HL-60/S4 treated with retinoic acid at 250 ng/mL for 4 days and 3 days (cell line): ENCODE measurements around the gene PPP1R3A.
"Not testable (repeated sequence)": the region's sequence is repeated elsewhere in the genome, so short reads cannot be mapped to it uniquely, and the experiment has no call there.

Experiments used
- in situ Hi-C: fragments of 300-500 bp; cut with MboI; formaldehyde crosslinking; loops from 2 replicates; pipeline ENCODE4 v1.7.0; 2022; ENCODE audit warnings: low sequenced_read_pairs

PPP1R3A gene, protein sequence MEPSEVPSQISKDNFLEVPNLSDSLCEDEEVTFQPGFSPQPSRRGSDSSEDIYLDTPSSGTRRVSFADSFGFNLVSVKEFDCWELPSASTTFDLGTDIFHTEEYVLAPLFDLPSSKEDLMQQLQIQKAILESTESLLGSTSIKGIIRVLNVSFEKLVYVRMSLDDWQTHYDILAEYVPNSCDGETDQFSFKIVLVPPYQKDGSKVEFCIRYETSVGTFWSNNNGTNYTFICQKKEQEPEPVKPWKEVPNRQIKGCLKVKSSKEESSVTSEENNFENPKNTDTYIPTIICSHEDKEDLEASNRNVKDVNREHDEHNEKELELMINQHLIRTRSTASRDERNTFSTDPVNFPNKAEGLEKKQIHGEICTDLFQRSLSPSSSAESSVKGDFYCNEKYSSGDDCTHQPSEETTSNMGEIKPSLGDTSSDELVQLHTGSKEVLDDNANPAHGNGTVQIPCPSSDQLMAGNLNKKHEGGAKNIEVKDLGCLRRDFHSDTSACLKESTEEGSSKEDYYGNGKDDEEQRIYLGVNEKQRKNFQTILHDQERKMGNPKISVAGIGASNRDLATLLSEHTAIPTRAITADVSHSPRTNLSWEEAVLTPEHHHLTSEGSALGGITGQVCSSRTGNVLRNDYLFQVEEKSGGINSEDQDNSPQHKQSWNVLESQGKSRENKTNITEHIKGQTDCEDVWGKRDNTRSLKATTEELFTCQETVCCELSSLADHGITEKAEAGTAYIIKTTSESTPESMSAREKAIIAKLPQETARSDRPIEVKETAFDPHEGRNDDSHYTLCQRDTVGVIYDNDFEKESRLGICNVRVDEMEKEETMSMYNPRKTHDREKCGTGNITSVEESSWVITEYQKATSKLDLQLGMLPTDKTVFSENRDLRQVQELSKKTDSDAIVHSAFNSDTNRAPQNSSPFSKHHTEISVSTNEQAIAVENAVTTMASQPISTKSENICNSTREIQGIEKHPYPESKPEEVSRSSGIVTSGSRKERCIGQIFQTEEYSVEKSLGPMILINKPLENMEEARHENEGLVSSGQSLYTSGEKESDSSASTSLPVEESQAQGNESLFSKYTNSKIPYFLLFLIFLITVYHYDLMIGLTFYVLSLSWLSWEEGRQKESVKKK

DNA sequence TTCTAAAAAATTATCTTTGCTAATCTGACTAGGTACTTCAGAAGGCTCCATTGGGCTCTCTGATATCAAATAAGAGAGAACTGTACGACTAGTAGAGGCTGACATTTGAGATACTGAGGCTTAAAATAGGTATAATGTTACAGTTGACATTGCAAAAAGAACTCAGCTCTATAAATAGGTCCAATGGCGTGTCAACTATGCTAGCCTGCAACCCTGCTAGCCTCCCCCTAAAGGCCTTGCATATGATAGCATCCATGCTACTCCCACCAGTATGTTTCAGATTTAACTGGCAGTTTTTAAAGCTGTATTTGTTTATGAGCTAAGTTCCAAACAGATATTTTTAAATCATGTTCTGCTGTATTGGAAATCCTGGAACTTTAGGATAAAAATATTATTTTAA lies at the start of gene PPP1R3A:
Gene PPP1R3A (minus strand): TSS at position 64 of the 400 bp plus-strand sequence. CDS start 13 bp downstream, at position 51.
- in situ Hi-C loops, result no loop called here

DNA sequence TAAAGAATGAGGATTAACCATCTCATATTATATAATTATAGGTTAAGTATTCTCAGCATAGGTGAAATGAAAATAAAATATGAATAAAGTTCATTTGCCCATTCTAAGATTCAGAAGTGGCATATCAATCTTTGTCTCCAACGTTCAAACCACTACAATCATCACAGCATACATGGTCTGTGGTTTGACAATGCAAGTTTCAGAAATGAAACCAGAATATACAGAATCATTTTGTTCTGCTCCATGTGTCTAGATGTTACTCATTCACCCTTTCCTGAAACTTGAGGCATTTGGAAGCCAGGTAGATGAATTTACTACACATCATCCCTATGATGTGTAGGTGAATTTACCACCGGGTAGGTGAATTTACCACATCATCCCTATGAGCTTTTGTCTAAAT lies 44.5 kb upstream of the PPP1R3A start:
- in situ Hi-C loops, result no loop called here

DNA sequence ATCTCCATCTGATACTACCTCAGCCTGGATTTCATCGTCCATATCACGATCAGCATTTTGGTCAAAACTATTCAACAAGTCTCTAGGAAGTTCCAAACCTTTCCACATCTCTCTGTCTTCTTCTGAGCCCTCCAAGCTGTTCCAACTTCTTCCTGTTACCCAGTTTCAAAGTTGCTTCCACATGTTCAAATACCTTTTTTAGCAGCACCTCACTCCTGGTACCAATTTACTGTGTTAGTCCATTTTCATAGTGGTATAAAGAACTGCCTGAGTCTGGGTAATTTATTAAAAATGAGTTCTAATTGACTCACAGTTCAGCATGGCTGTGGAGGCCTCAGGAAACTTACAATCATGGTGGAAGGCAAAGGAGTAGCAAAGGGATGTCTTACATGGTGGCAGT lies 41.1 kb upstream of the PPP1R3A start:
- in situ Hi-C loops, result no loop called here

DNA sequence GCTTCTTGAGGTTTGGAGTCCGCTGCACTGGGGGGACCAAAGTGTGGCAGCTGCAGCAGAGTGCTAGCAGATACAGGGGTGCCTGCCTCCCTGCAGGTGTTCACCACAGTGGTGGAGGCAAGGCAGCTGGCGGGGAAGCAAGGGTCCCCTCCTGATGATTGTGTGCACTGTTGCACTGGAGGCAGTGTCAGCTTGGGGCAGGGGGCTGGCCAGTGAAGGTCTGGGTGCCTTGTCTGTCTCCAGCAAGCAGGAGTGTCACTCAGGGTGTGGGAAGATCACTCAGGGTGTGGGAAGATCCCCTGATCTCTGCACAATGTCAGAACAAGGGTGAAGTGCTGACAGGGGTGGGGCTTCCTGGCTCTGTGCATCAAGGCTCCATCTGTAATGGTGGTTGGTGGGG lies 36.3 kb upstream of the PPP1R3A start:
- in situ Hi-C loops, result no loop called here

DNA sequence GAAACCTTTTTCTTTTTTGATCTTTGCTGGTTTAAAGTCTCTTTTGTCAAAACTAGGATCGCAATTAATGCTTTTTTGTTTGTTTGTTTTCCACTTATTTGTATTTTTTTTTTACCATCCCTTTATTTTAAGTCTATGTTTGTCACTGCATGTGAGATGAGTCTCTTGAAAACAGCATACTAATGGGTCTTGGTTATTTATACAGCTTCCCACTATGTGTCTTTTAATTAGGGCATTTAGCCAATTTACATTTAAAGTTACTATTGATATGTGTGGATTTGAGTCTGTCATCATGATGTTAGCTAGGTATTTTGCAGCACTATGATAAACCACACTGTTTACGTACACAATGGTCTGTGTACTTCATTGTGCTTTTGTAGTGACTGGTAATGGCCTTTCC lies 34.7 kb upstream of the PPP1R3A start:
- in situ Hi-C loops, result no loop called here

DNA sequence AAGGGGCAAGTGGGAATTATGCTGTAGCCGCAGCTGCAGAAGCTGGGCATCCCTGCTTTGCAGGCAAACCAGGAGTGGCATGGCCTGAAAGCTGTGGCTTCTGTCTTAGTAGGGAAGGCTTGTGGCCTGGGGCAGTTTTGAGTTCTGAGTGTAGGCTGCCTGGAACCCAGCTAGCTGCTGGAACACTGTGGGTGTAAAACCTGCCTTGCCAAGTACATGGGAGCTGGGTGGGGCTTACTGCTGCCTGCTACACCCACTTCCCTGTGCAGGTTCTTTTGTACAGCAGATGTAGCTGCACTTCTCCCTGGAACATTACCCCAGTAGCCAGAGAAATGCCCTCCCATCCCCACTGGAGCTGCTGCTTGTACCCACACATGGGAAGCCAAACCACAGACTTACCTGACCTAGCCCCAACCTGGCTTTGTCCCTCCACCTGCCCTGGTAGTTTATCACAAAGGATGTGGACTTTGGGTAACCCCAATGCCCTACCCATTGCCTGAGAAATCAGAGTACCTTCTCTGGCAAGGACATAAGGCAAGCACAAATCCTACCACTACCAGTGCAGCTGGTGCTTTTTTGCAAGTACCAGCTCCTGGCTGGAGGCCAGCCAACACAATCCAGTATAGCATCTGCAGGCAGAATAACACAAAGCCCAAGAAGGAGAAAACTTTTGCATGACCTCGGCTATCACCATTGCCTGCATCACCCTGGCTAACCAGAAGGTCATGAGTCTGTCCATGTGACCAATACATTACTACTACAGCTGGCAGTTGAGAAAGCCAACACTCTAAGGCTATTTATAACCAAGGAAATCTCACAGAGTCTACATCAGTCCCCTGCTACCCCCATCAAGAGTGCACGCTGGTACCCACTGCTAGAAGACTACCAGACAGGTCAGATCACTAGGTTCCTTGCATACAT lies 26.5 kb upstream of the PPP1R3A start:
- in situ Hi-C loops, result no loop called here

DNA sequence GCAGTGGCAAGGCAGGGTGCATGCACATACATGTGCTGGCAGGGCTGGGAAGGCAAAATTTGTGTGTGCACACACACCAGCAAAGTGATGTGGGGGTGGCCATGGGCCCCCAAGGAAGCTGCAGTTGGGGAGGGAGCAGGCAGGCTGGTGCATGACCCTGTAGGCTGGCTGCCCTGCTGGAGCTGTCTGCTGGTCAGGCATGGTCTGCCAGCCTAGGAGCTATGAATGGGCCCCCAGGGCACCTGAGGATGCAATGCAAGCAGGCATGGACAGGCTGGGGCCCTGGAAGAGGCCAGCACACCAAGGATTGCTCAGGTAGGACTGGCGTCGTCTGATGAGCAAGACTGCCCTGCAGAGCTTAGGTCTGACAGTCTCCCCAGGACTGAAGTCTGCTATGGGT lies 18.2 kb upstream of the PPP1R3A start:
- in situ Hi-C loops, result no loop called here

DNA sequence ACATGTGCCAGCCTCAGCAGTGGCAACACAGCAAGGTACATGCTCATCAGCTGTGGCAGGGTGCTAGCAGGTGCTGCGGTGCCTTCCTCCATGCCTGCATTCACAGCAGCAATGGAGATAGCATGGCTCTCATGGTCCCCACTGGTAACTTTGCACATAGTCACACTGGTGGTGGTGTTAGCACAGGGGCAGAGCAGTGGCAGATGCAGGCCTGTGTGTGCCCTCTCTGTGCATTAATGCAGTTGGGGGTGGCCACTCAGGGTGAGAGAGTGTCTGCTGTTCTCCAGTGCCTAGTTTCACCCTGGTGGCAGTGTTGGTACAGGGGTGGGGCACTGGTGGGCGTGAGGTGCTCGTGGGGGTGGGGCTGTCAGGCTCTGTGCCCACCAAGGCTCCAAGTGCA lies 17.7 kb upstream of the PPP1R3A start:
- in situ Hi-C loops, result no loop called here

DNA sequence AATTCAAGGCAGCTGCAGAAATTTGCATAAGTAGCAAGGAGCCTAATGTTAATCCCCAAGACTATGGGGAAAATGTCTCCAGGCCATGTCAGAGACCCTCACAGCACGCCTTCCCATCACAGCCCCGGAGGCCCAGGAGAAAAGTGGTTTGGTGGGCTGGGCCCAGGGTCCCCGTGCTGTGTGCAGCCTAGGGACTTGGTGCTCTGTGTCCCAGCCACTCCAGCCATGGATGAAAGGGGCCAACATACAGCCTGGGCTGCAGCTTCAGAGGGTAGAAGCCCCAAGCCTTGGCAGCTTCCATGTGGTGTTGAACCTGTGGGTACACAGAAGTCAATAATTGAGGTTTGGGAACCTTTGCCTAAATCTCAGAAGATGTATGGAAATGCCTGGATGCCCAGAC lies 10.6 kb upstream of the PPP1R3A start:
- in situ Hi-C loops, result not testable (repeated sequence)

DNA sequence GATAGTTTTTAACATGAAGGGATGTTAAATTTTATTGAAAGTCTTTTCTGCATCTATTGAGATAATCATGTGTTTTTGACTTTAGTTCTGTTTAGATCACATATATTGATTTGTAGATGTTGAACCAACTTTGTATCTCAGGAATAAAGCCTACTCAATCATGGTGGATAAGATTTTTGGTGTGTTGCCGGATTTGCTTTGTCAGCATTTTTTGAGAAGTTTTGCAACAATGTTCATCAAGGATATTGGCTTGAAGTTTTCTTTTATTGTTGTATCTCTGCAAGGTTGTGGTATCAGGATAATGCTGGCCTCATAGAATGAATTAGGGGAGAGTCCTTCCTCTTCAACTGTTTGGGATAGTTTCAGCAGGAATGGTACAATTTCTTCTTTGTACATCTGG lies 9.3 kb upstream of the PPP1R3A start:
- in situ Hi-C loops, result no loop called here

DNA sequence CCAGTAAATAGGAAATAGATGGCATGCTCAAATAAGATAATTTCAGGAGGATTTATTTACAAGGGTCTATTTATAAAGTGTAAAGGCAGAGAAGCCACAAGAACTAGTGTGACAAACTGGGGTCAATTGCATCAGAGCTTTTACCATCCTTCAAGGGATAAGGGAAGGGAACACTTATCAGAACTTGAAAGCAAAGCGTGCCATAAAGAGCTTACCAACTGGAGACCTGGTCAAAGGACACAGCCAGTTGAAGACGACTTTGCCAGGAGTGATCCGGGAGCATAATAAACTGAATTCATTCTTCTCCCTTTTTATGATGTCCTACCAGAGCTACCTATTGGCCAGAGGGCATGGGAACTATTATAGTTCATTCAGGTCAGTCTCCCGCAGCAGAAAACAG lies 3.2 kb upstream of the PPP1R3A start:
- in situ Hi-C loops, result no loop called here

DNA sequence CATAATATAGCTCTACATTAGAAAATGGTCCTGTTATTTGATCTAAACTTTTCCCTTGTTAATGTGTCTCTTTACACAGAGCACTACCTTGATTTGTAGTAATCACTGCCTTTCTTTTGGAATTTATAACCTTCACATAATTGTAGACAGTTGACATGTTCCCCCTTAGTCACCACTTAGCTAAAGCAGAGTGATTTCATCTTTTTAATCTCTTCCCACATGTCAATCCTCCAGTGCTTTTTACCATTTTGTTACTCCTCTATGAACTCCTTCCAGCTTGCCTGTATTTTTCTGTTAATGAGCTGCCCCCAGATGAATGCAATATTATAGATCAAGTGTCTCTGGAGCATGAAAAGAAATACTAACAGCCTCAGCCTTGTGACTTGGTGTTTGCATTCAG lies 2.6 kb upstream of the PPP1R3A start:
- in situ Hi-C loops, result no loop called here

DNA sequence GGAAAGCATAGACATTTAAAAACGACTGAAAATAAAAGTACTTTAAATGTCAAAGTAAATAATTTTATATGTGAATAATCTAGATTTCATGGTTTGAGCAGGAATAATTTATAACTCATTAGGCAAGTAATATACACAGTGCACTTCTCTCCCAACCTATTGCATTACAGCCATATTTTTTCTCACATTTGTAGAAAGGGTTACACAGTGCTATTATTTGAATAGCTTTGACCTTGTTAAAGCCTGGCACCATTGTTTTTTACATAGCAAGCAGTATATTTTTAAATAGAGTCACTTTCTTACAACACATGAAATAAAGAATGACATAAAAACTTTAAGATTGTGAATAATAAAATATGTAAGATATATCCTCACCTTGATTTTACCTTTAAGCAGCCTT lies 969 bp downstream of the PPP1R3A start:
- in situ Hi-C loops, result no loop called here

DNA sequence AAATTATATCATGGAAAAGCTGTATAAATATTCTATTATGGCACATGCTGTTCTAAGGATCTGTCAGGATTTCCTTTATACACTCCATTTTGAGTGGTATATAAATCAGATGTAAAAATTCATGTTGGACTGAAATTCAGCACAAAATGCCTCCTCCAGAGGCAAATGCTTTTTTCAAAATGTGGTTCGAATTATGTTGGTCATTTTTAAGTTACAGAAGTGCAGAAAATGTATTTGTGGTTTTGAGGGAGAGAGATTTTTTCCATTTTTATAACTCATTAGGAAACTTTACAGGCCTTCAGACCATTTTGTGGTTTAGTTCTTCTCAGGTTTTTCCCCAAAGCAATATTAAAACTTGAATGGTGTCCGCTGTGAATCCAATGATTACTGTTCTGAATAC lies 2.9 kb downstream of the PPP1R3A start:
- in situ Hi-C loops, result no loop called here

DNA sequence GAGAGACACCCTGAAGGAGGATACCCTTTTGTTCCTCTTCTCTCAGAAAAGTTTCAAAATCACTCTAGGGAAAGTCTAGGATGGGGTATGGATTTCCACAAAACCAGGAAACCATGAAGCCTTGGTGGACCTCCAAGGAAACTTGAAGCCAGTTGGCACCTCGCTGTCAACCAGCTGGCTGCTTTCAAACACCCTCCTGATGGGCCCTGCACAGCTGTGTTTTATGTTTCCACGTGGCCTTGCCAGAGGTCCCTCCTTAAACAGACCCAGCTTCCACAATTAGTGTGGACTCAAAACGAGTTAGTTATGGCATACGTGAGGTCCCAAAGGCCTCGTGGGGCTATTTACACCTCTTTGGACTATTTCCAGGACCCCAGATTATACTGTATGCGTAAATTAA lies 5.9 kb downstream of the PPP1R3A start:
- in situ Hi-C loops, result no loop called here

DNA sequence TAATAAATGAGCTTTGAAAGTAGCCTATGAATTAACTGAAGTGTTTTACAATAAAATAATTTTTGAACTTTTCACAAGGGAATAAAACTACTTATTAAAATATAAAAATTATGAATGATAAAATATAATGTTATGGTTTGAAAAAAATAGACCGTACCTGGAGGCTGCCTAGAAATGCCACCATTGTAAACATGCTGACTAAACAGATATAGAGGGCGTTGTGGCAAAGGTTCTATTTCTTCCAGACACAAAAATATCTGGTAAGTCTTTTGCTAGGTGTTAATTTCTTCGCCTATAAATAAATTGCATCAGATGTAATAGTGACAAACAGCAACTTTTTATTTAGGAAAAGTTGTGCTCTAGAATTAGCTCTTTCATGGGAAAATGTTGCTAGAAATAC lies 11.2 kb downstream of the PPP1R3A start:
- in situ Hi-C loops, result no loop called here

DNA sequence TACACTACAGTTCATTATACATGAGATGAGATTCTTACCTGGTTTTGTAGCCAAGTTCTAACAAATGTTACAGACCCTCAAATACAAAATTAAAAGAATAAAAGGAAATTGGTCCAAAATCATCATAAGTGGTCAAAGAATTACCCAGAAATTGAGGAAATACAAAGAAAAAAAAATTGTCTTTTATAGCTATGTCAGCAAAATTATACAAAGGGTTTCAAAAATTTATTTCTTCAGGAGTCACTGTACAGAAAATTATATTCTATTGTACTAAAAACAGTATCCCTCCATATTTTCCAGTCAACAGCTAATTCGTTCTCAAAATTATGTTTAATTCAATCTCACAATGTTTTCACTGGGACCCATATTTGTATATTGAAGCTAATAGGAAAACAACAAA lies 14.3 kb downstream of the PPP1R3A start:
- in situ Hi-C loops, result no loop called here

DNA sequence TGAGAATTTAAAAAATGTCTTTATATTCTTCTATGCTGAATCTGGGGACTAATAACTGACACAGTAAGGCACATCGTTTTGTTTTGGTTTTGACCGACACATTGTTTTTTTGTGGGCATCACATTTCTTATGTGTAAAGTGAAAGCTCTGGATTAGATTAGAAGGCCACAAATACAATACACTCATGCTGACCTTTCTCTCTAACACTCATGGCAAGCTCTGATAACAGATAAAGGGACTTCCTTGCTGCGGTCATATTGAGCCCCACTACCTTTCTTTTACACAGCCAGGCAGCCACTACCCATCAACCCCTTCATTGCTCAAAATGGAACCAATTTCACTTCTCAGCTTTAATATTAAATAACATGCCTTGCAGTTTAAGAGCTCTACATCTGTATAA lies 26.0 kb downstream of the PPP1R3A start:
- in situ Hi-C loops, result no loop called here

DNA sequence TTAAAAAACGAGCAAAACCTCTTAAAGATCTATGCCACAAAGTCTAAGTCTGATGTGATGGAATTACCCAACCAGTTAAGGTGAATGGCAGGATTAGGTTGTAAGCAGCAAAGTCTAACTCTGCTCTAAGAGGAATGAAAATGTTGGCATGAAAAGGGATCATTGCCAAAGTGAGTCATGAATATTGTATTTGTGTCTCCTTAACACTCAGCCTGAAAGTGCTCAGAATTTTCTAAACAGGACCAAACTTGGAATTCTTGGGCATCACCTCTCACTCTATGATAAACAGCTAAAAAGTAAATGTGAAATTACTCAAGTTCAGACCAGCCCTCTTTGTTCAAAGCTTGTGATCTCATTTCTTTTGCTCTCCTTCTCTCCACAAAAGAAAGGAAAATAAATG lies 27.0 kb downstream of the PPP1R3A start:
- in situ Hi-C loops, result no loop called here

DNA sequence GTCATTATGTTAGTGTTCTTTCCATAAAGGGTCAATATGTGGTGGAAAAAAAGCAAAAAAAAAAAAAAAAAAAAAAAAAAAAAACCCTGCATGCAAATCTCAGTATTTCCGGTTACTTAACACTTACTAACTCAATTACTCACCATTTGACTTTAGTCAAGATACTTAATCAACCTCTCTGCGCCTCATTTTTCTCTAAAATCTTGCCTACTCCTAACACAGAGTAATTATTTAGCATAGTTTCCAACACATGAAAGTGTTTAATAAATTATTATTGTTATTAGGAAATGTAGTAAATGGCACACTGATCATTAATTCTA lies 27.8 kb downstream of the PPP1R3A start:
- in situ Hi-C loops, result no loop called here
